WTC11 (cell line): ENCODE results near the gene CIDEB.

Source experiments
- AFF4 ChIP-seq: sonication (generic); formaldehyde crosslinking; IDR thresholded peaks from 2 replicates; pipeline ENCODE4 v1.8.1; 2023; ENCODE audit warnings: mild to moderate bottlenecking, missing genetic modification reagents, borderline replicate concordance
- ATF1 ChIP-seq: sonication (generic); formaldehyde crosslinking; IDR thresholded peaks from 2 replicates; pipeline ENCODE4 v1.8.1; 2023; ENCODE audit warnings: mild to moderate bottlenecking, moderate library complexity, missing genetic modification reagents
- CREB1 ChIP-seq: sonication (generic); formaldehyde crosslinking; IDR thresholded peaks from 2 replicates; pipeline ENCODE4 v1.8.0; 2023; ENCODE audit warnings: mild to moderate bottlenecking, missing genetic modification reagents
- CREM ChIP-seq: sonication (generic); formaldehyde crosslinking; IDR thresholded peaks from 2 replicates; pipeline ENCODE4 v1.8.1; 2022; ENCODE audit warnings: mild to moderate bottlenecking, missing genetic modification reagents, moderate library complexity
- CTCF ChIP-seq: fragments of 200-600 bp; IDR thresholded peaks from 2 replicates; pipeline ENCODE4 v1.8.0; 2022; ENCODE audit warnings: antibody characterized with exemption
- ESRRA ChIP-seq: sonication (generic); formaldehyde crosslinking; IDR thresholded peaks from 2 replicates; pipeline ENCODE4 v1.8.1; 2022; ENCODE audit warnings: mild to moderate bottlenecking, missing genetic modification reagents, borderline replicate concordance
- HMGXB4 ChIP-seq: sonication (generic); formaldehyde crosslinking; IDR thresholded peaks from 2 replicates; pipeline ENCODE4 v1.8.1; 2023; ENCODE audit warnings: mild to moderate bottlenecking, moderate library complexity, missing genetic modification reagents
- NR1H2 ChIP-seq: sonication (generic); formaldehyde crosslinking; IDR thresholded peaks from 2 replicates; pipeline ENCODE4 v1.9.0; 2021; ENCODE audit warnings: mild to moderate bottlenecking, moderate library complexity, missing genetic modification reagents

- no peak for TF ChIP-seq ATF1 (CRISPR knock-in tag)
- no peak for TF ChIP-seq NR1H2
- TF ChIP-seq CREB1 (CRISPR knock-in tag), result no peak
- TF ChIP-seq CREM, result no peak
- TF ChIP-seq CTCF, result no peak
- no peak for TF ChIP-seq HMGXB4 (CRISPR knock-in tag)
- TF ChIP-seq ESRRA, result no peak
- TF ChIP-seq AFF4 (CRISPR knock-in tag), result no peak
Observed at GRCh38 chr14:24261256-24261968, 46.4 kb downstream of the CIDEB start.
